ENCODE results near the gene DISC1.

The DISC1 gene

DNA sequence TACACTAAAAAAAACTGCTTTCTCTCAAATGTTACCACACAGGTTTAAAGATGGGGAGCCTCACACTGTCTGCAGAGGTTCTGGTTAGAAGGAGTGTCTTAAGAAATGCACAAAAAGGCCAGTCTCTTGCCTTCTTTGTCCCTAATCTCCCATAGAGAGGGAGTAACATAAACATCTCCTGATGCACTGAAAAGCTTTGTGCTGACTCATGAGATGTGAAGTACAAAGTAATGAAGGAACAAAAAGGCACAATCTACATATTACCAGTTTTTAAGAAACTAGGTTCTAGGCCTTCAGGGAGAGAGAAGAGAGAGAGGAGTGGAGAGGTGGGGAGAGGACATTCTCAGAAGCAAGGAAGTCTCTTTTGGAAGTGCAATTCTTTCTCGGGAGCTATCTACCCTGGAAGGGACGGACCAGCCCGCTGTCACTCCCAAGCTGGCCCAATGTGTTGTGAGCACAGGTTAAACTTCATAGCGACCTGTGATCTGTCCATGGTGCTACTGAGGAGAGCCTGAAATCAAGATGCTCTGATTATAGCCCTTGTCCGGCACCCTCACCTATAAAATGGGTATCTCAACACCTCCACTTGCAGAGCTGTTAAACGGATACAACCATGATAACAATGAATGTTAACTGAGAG, 458.1 kb downstream of the DISC1 start:
- TF ChIP-seq EP300 (IDR thresholded peaks at IDR 0.05; ENCODE audit: borderline replicate concordance) (no peak), USF1 (IDR thresholded peaks at IDR 0.05) (no peak), FOXM1 (IDR thresholded peaks at IDR 0.05; ENCODE audit: borderline replicate concordance, low read depth) (no peak)
- TF ChIP-seq, protein P1, sequence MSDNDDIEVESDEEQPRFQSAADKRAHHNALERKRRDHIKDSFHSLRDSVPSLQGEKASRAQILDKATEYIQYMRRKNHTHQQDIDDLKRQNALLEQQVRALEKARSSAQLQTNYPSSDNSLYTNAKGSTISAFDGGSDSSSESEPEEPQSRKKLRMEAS (IDR thresholded peaks at IDR 0.05): no peak
- TF ChIP-seq, protein P2, sequence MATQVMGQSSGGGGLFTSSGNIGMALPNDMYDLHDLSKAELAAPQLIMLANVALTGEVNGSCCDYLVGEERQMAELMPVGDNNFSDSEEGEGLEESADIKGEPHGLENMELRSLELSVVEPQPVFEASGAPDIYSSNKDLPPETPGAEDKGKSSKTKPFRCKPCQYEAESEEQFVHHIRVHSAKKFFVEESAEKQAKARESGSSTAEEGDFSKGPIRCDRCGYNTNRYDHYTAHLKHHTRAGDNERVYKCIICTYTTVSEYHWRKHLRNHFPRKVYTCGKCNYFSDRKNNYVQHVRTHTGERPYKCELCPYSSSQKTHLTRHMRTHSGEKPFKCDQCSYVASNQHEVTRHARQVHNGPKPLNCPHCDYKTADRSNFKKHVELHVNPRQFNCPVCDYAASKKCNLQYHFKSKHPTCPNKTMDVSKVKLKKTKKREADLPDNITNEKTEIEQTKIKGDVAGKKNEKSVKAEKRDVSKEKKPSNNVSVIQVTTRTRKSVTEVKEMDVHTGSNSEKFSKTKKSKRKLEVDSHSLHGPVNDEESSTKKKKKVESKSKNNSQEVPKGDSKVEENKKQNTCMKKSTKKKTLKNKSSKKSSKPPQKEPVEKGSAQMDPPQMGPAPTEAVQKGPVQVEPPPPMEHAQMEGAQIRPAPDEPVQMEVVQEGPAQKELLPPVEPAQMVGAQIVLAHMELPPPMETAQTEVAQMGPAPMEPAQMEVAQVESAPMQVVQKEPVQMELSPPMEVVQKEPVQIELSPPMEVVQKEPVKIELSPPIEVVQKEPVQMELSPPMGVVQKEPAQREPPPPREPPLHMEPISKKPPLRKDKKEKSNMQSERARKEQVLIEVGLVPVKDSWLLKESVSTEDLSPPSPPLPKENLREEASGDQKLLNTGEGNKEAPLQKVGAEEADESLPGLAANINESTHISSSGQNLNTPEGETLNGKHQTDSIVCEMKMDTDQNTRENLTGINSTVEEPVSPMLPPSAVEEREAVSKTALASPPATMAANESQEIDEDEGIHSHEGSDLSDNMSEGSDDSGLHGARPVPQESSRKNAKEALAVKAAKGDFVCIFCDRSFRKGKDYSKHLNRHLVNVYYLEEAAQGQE (IDR thresholded peaks at IDR 0.05; ENCODE audit: low read depth): peak; percentile 89

GRCh38 chr1:232090816-232091215, 464.2 kb downstream of the DISC1 start:
- TF ChIP-seq RAD21 (IDR thresholded peaks at IDR 0.05; ENCODE audit: low read depth) (no peak), NFIC (IDR thresholded peaks at IDR 0.05) (no peak), TAF1 (IDR thresholded peaks at IDR 0.05; ENCODE audit: low read depth) (no peak), CREB1 (IDR thresholded peaks at IDR 0.05; ENCODE audit: low read depth) (no peak), CEBPB (IDR thresholded peaks at IDR 0.05) (no peak), ZBTB7A (IDR thresholded peaks at IDR 0.05; ENCODE audit: low read depth) (no peak), USF1 (IDR thresholded peaks at IDR 0.05) (no peak), TCF12 (IDR thresholded peaks at IDR 0.05; ENCODE audit: low read depth) (no peak), YY1 (IDR thresholded peaks at IDR 0.05; ENCODE audit: low read depth) (no peak), TEAD4 (IDR thresholded peaks at IDR 0.05) (no peak), EGR1 (IDR thresholded peaks at IDR 0.05) (no peak), FOXM1 (IDR thresholded peaks at IDR 0.05; ENCODE audit: borderline replicate concordance, low read depth) (no peak)
- TF ChIP-seq, protein P2 (IDR thresholded peaks at IDR 0.05; ENCODE audit: low read depth): no peak
- TF ChIP-seq, protein P1 (IDR thresholded peaks at IDR 0.05): no peak

All from Ishikawa (cell line).